Uterus (tissue), 4 donors: ENCODE results near the gene PRKN. TPM values are rescaled to one million over a fixed set of nuclear protein-coding genes. Genes with fewer than 3 reads are reported as not detected.

ENCODE experiments used
- DNase-seq, 2 donors: peaks; one replicate each; pipeline ENCODE4 v3.0.0-alpha.2; 2019 to 2020
- H3K27ac ChIP-seq, 2 donors: fragments of 200-600 bp; sonication (generic); 1 replicate in 1 of 2; 2 replicates in 1 of 2; pipeline ENCODE4 v1.5.1; 2016 to 2018
- H3K27me3 ChIP-seq, 2 donors: fragments of 200-600 bp; sonication (generic); one replicate each; pipeline ENCODE4 v1.5.1; 2018 to 2019; ENCODE audit warnings: control low read depth in 1 of 2
- H3K36me3 ChIP-seq, 2 donors: fragments of 200-600 bp; sonication (generic); one replicate each; pipeline ENCODE4 v1.5.1; 2019; ENCODE audit warnings: control low read depth in 1 of 2
- H3K4me1 ChIP-seq, 2 donors: fragments of 200-600 bp; sonication (generic); one replicate each; pipeline ENCODE4 v1.5.1; 2018 to 2019; ENCODE audit warnings: control low read depth in 1 of 2
- H3K4me3 ChIP-seq, 2 donors: fragments of 200-600 bp; sonication (generic); 1 replicate in 1 of 2; 2 replicates in 1 of 2; pipeline ENCODE4 v1.5.1; 2018 to 2019; ENCODE audit warnings: mild to moderate bottlenecking in 1 of 2
- H3K9me3 ChIP-seq, 2 donors: fragments of 200-600 bp; sonication (generic); one replicate each; pipeline ENCODE4 v1.5.1; 2019; ENCODE audit warnings: control low read depth in 1 of 2
- CTCF ChIP-seq, 4 experiments: fragments of 200-600 bp in 2 of 4; fragments of 450-650 bp in 2 of 4; sonication (generic) in 2 of 4; IDR thresholded peaks; one replicate each; pipeline ENCODE4 v1.5.1; 2016 to 2019; ENCODE audit warnings: antibody characterized with exemption in 4 of 4, mild to moderate bottlenecking in 2 of 4, moderate library complexity in 1 of 4
- POLR2A ChIP-seq, 2 donors: fragments of 450-650 bp; IDR thresholded peaks; one replicate each; pipeline ENCODE4 v1.6.1; 2016; ENCODE audit warnings: antibody characterized with exemption in 2 of 2, mild to moderate bottlenecking in 1 of 2, moderate library complexity in 1 of 2
- intact Hi-C: fragments of 100-400 bp; cut with DNase I; formaldehyde crosslinking; loops from one replicate; pipeline ENCODE4 v1.15.1; 2023; ENCODE audit warnings: low total_unique reads
- total RNA-seq, 4 donors: library from RNA; depleted of rRNA in 3 of 4; stranded (reverse); fragments of >200 nt in 3 of 4; gene quantifications; one replicate each; pipeline versions ENCODE4 v1.1.0 to v1.2.4, GENCODE V29; 2014 to 2023
- donor health status: DM: yes; HTN: yes; CAD: no.

Gene PRKN
- total RNA-seq, 4 donors from 2014 or later = 10.2 to 21.3 (median 13.1) TPM

GRCh38 chr6:162313922-162314660 is 413.5 kb downstream of the PRKN start:
- Histone ChIP-seq H3K4me3 (no peak overlapping the region), H3K27ac (no peak overlapping the region), H3K27me3 (no peaks in the 10 kb centered on the region), H3K4me1 (no peaks in the 10 kb centered on the region), H3K9me3 (no peaks in the 10 kb centered on the region), H3K36me3 (no peaks in the 10 kb centered on the region)
- intact Hi-C loops = no loop called here
- no peak for DNase-seq
- no peak for TF ChIP-seq CTCF (IDR thresholded peaks at IDR 0.05)
- TF ChIP-seq POLR2A (IDR thresholded peaks at IDR 0.05) = no peak

GRCh38 chr6:162307865-162308264 is 419.7 kb downstream of the PRKN start:
- Histone ChIP-seq H3K27ac (no peak overlapping the region), H3K4me3 (no peak overlapping the region), H3K36me3 (no peaks in the 10 kb centered on the region), H3K9me3 (no peaks in the 10 kb centered on the region), H3K27me3 (no peaks in the 10 kb centered on the region), H3K4me1 (no peaks in the 10 kb centered on the region)
- TF ChIP-seq CTCF (IDR thresholded peaks at IDR 0.05) = no peak
- TF ChIP-seq POLR2A (IDR thresholded peaks at IDR 0.05) = no peak
- intact Hi-C loops = no loop called here
- no peak for DNase-seq

- no peak overlapping the region for H3K4me3 ChIP-seq
- no peak overlapping the region for H3K27ac ChIP-seq
- TF ChIP-seq POLR2A (IDR thresholded peaks at IDR 0.05) (no peak), CTCF (IDR thresholded peaks at IDR 0.05) (no peak)
- H3K27me3 ChIP-seq = no peaks in the 10 kb centered on the region
- H3K4me1 ChIP-seq = no peaks in the 10 kb centered on the region
- no peak for DNase-seq
- no peaks in the 10 kb centered on the region for H3K9me3 ChIP-seq
- H3K36me3 ChIP-seq = no peaks in the 10 kb centered on the region
- intact Hi-C loops = no loop called here
Measured at GRCh38 chr6:162306616-162307015, 420.9 kb downstream of the PRKN start.

- intact Hi-C loops = no loop called here
- H3K27ac ChIP-seq = no peak overlapping the region
- no peak for DNase-seq
- no peaks in the 10 kb centered on the region for H3K4me1 ChIP-seq
- H3K36me3 ChIP-seq = no peaks in the 10 kb centered on the region
- H3K9me3 ChIP-seq = no peaks in the 10 kb centered on the region
- H3K4me3 ChIP-seq = no peak overlapping the region
- no peak for TF ChIP-seq POLR2A (IDR thresholded peaks at IDR 0.05)
- TF ChIP-seq CTCF (IDR thresholded peaks at IDR 0.05) = no peak
- no peaks in the 10 kb centered on the region for H3K27me3 ChIP-seq
Measured at GRCh38 chr6:162301128-162301527, 426.4 kb downstream of the PRKN start.

GRCh38 chr6:162294029-162294428 is 433.5 kb downstream of the PRKN start:
- no peaks in the 10 kb centered on the region for H3K9me3 ChIP-seq
- TF ChIP-seq POLR2A (IDR thresholded peaks at IDR 0.05) (no peak), CTCF (IDR thresholded peaks at IDR 0.05) (no peak)
- H3K27me3 ChIP-seq = no peaks in the 10 kb centered on the region
- H3K4me3 ChIP-seq = no peak overlapping the region
- intact Hi-C loops = no loop called here
- H3K27ac ChIP-seq = no peak overlapping the region
- H3K36me3 ChIP-seq = no peaks in the 10 kb centered on the region
- DNase-seq = no peak
- H3K4me1 ChIP-seq = no peaks in the 10 kb centered on the region
